GM19193 (cell line): ENCODE data around the gene CHD9.

Source experiments
- POLR2A ChIP-seq: IDR thresholded peaks from 4 replicates; pipeline ENCODE4 v1.6.1; 2011; ENCODE audit not compliant: insufficient read depth, insufficient read length; ENCODE audit errors: extremely low read depth

The CHD9 gene

DNA sequence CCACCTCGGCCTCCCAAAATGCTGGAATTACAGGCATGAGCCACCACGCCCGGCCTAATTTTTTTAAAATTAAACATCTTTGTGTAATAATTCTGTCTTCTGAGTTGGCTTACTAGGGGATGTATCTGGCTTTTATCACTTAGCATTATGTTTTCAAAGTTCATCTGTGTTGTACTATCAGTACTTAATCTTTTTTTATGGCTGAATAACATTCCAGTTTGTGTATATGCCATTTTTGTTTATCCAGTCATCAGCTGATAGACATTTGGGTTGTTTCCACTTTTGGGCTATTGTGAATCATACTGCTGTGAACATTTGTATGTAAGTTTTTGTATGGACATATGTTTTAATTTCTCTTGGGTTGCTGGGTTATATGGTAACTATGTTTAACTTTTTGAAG is 69.0 kb downstream of the CHD9 start:
- no peak for TF ChIP-seq POLR2A

DNA sequence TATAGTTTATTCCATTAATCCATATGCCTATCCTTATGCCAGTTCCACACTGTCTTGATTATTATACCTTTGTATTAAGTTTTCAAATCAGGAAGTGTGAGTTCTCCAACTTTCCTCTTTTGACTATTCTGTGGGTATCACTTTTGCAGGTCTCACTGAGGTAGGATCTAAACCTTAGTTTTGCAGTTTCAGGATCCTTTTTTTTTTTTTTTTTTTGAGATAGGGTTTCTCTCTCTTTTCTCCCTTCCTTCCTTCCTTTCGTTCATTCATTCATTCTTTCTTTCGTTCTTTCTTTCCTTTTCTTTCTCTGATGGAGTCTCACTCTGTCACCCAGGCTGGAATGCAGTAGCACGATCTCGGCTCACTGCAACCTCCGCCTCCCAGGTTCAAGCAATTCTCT is 71.6 kb downstream of the CHD9 start:
- TF ChIP-seq POLR2A, result no peak

DNA sequence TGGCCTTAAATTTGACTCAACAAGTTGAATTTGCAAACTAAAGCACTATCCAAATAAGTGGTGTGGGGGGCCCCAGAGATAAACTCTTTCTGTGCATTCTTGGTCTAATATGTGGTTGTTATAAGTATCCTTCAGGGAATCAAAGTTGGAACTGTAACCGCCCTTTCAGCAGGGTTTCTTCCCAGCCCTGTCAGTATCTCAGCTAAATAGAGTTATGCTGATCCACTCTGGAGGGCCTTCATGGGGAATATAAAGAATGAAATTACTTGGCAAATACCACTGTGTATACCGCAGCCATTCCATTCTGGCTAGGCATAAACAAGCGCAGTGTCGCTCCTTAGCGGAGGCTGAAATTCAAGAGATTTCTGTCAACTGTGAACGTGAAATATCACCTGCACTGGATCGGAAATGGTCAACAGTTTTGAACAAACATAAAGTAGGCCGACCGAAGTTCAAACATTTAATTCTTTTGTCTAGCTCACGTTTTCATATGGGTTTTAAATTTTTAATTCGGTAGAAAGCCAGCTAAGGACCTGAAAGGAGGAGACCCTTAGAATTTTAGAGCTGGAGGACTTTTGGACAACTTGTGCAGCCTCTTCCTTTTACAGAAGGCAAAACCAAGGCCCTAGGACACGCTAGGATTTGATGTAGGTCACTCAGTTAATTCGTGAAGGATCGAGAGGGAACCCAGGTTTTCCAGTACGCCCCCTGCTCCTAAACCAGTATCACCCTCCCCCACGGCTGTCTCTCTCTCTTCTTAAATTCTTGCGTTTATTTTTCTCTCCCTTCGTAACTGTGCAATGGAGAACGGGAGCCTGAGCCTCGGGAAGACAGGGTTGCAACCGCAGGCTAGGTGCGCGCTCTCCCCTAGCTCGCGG is 74.7 kb downstream of the CHD9 start:
- TF ChIP-seq POLR2A, result no peak

DNA sequence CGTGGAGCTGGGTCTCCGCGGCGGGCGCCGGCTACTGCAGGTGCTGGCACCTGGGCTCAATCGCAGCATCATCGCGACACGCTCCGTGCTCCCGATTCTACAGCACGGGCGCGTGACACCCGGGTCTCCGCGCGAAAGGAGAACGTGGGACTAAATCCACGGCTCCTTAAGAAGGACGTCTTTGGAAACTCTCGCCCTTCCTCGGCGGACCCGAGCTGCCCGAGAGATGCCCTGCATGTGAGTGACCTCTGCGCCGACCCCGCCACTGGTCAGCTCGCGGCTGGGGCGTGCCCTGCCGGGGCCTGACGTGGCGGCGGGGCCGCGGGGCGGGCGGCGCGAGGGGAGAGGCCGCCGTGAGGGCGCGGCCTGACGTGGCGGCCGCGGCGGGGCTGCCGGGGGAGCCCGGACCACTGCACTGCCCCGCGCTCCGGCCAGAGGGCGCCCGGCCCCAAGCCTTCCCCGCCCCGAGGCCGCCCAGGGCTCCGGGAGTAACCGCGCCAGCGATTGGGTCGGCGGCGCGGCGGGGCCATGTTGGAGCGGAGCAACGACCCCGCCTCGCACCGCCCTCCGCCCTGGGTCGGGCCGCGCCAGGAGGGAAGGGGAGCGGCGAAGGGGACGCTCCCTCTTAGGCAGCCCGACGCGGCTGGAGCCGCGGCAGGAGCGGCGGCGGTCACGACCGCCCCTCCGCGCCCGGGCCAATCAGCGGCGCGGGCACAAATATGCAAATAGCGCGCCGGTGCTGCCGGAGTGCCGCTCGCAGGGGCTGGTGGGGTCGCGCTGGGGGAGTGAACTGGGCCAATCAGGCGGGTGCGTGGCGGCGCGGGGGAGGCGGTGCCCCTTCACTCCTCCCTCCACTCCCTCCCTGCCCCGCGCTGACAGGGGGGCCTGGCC is 75.6 kb downstream of the CHD9 start:
- peak; percentile 70 for TF ChIP-seq POLR2A

- peak; percentile 27 for TF ChIP-seq POLR2A
These were observed 76.2 kb downstream of the CHD9 start for GRCh38 chr16:53131050-53131362.

GRCh38 chr16:53131363-53132071 is 76.7 kb downstream of the CHD9 start:
- no peak for TF ChIP-seq POLR2A

GRCh38 chr16:53132406-53132805 is 77.6 kb downstream of the CHD9 start:
- no peak for TF ChIP-seq POLR2A

DNA sequence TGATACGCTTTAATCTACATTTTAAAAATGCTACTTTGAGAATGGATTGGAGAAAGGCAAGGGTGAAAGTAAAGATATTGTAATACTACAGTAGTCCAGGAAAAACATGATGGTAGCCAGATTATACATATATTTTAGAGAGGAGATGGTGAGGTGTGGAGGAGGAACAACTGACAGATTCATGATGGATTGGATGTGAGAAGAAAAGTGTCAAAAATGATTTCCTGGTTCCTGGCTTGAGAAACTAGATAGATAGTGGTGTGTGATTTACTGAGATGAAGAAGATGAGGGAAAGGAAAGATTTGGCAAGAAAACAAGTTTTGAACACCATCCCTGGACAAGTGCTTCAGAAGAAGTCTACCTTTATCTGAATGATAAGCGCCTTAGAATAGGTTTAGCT is 80.5 kb downstream of the CHD9 start:
- TF ChIP-seq POLR2A, result no peak

DNA sequence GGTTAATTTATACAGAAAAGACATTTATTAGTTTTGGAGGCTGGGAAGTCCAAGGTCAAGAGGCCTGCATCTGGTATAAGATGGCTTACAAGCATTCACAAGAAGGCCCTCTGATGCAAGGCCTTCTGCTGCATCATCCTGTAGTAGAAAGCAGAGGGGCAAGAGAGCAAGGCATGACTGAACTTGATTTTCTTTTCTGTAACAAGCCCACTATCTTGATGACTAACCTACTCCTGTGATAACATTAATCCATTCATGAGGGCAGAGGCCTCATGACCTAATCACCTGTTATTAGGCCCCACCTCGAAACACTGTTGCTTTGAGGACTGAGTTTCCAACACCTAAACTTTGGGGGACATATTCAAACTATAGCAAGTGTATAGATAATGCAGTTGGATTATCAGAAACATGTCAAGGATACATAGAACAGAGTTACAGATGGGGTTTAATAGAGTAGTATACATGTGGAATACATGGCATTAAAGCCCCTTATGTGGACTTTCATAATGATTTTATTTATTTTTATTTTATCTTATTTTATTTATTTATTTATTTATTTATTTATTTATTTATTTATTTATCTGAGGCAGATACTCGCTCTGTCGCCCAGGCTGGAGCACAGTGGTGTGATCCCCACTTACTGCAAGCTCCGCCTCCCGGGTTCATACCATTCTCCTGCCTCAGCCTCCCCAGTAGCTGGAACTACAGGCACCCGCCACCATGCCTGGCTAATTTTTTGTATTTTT is 88.2 kb downstream of the CHD9 start:
- TF ChIP-seq POLR2A, result no peak

GRCh38 chr16:53147500-53148065 is 92.8 kb downstream of the CHD9 start:
- no peak for TF ChIP-seq POLR2A

DNA sequence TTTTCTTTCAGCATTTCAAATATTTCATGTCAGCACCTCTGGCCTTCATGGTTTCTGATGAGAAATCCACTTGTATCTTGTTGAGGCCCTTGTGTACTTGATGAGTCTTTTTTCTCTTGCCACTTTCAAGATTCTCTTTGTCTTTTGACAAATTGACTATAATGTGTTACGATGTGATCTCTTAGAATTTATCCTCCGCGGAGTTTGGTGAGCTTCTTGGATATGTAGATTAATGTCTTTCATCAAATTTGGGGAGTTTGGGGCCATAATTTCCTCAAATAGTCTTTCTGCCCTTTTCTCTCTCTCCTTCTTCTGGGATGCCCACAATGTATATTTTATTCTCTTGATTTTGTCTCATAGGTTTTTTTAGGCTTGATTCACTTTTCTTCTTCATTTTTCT is 96.0 kb downstream of the CHD9 start:
- no peak for TF ChIP-seq POLR2A

GRCh38 chr16:53152329-53152728 is 97.5 kb downstream of the CHD9 start:
- no peak for TF ChIP-seq POLR2A

DNA sequence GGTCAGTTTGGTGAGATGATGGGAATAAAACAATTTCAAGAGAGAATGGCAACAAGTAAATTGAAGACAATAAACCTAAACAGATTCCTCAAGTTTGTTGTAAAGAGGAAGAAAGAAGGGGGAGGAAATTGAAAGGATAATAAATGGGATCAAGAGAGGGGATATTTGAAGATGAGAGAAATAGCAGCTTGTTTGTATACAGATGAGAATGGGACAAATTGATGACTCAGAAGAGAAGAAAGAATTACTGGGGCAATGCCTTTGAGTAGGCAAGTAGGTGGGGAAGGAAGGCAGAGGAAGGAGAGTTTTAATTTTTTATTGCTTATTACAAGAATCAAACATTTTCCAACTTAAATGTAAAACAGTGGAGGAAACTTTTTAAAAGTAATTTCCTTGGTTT is 98.3 kb downstream of the CHD9 start:
- TF ChIP-seq POLR2A, result no peak

- no peak for TF ChIP-seq POLR2A
These were observed 99.7 kb downstream of the CHD9 start for GRCh38 chr16:53154513-53154912.
